ENCODE measurements around the gene CDH13. TPM values are rescaled to one million over a fixed set of nuclear protein-coding genes. Genes with fewer than 3 reads are reported as not detected.

CDH13 gene
- total and polyA plus RNA-seq, 9 of the 15 experiments (the other 6 are each of a cell fraction or from before 2014, with no cell fraction given) = 0.03 TPM; not detected in 8

DNA sequence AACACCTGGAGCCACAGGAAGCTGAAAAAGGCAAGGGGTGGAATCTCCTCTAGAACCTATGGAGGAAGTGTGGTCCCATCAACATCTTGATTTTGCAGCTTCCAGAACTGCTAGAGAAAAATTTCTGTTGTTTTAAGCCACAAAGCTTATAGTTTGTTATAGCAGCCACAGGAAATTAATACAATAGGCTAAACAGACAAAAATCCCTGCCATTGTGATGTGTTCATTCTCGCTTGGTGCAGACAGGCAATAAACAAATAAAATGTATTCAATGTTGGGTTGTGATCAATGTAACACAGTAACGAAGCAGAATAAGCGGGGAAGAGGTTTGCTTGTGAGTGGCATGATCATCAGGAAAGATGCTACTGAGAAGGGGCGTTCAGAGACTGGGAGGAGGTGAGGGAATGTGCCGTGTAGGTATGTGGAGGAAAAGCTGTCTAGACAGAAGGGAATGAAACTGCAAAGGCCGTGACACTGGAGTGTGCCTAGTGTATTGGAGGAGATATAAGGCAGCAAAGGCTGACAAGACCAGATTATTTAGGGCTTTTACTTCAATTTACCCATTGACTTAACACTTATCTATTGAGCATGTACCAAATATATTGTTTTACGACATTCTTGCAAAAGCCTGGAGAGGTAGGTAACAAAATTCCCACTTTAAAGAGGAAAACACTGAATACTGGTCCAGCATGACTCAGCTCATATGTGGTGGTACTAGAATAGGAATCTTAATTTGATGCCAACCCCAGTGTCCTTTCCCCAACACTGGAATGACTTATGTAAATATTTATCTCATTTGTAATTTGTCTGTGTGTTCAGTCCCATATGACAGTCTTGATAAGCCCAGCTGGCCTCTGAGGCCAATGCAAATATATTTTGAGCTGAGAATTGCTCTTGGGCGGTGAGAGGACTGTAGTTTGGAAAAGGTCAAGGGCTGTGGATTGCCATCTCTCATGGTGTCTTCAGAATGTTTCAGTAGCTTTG is 375.9 kb downstream of the CDH13 start:
- CTCF ChIA-PET (ENCODE audit: low intra/inter-chr PET ratio) = no interaction called here
- Histone ChIP-seq H4K20me1 (replicated peaks; ENCODE audit: control insufficient read depth, insufficient read depth, low read length) (no peaks in the 10 kb centered on the region), H3K9ac (ENCODE audit: insufficient read depth in 1 of 2, low read depth in 2 of 2, low read length in 2 of 2) (no peak overlapping the region), H3K9me3 (replicated peaks; ENCODE audit: control insufficient read depth, insufficient read depth, low read depth, low read length) (0 out of 2 replicates have a peak, but pooled peaks cover 2% of the 10 kb centered on the region), H3K9me1 (ENCODE audit: control insufficient read depth, insufficient read depth, low read length) (no peaks in the 10 kb centered on the region), H3K4me2 (ENCODE audit: insufficient read depth, low read length) (no peak overlapping the region), H3K27ac (ENCODE audit: extremely low read depth, low read depth, low read length) (no peak overlapping the region), H2AFZ (ENCODE audit: low read depth, low read length) (no peak overlapping the region), H3K36me3 (ENCODE audit: control insufficient read depth, insufficient read depth, low read length) (no peaks in the 10 kb centered on the region), H3K4me3 (no peak overlapping the region), H3K79me2 (ENCODE audit: control insufficient read depth, insufficient read depth, low read length) (no peaks in the 10 kb centered on the region), H3K4me1 (replicated peaks in 1 of 2; ENCODE audit: control insufficient read depth in 2 of 2, insufficient read depth in 2 of 2, low read length in 2 of 2) (no peaks in the 10 kb centered on the region), H3K27me3 (ENCODE audit: control insufficient read depth in 2 of 2, insufficient read depth in 2 of 2, low read length in 2 of 2) (no peaks in the 10 kb centered on the region)
- WGBS (ENCODE audit: insufficient coverage, low coverage, missing lambda C conversion rate) = under 1% methylated on average over 8 of the region's 8 CpGs
- no TSS peak for BruUV-seq (replicated peaks)
- ATAC-seq (no peak), DNase-seq (ENCODE audit: extremely low read depth in 1 of 4, low spot score in 3 of 4) (no peak), FAIRE-seq (no peak)
- TF ChIP-seq HSF4 (CRISPR knock-in tag; IDR thresholded peaks at IDR 0.05; ENCODE audit: borderline replicate concordance) (no peak), RFX7 (CRISPR knock-in tag; IDR thresholded peaks at IDR 0.05) (no peak)
- POLR2A ChIA-PET = no interaction called here
- in situ Hi-C loops (cut with MboI) = no loop called here
- intact Hi-C loops (cut with micrococcal nuclease) = no loop called here

DNA sequence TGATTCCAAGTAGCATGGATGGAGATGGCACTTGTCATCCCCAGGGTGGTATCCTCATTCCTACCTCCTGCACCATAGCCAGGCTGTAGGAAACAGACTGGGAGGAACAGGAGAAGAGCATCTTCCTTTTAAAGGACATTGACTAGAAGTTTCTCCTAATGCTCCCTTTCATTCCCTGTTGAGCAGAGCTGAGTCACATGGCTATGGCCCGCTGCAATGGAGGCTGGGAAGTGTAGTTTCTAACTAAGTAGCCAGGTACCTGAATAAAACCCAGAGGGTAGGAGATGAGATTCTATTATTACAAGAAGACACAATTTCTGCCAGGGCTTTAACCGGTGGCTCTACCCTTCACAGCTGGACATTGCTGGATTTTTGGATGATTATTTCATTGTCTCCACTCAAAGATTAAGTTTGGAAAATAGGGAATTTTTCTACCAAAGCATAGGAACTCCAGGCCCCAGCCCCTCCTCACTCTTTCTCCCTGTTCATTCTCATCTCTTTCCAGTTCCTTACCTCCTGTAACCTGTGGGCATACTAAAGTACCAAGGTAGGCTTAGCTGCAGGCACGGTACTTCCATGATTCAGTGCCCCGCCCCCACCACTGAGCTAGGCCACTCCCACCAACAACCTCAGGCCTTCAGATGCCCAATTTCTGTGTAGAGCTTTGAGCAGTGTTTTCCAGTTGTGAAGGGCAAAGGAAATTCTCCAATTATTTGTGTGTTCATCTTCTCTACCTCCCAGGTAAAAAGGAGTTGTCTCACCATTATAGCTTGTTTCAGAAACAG is 378.3 kb downstream of the CDH13 start:
- intact Hi-C loops (cut with micrococcal nuclease) (no loop called here), in situ Hi-C loops (cut with MboI) (no loop called here)
- ChIA-PET CTCF (ENCODE audit: low intra/inter-chr PET ratio) (no interaction called here), POLR2A (no interaction called here)
- WGBS (ENCODE audit: insufficient coverage, low coverage, missing lambda C conversion rate) = 0% methylated on average over 4 of the region's 4 CpGs
- no peaks in the 10 kb centered on the region for H3K27me3 ChIP-seq (ENCODE audit: control insufficient read depth in 2 of 2, insufficient read depth in 2 of 2, low read length in 2 of 2)
- no peak overlapping the region for H3K4me3 ChIP-seq
- BruUV-seq (replicated peaks) = no TSS peak
- DNase-seq (ENCODE audit: extremely low read depth in 1 of 4, low spot score in 3 of 4) (no peak), ATAC-seq (no peak), FAIRE-seq (no peak)
- no peak overlapping the region for H3K4me2 ChIP-seq (ENCODE audit: insufficient read depth, low read length)
- no peaks in the 10 kb centered on the region for H3K79me2 ChIP-seq (ENCODE audit: control insufficient read depth, insufficient read depth, low read length)
- H3K9me1 ChIP-seq (ENCODE audit: control insufficient read depth, insufficient read depth, low read length) = no peaks in the 10 kb centered on the region
- no peak overlapping the region for H2AFZ ChIP-seq (ENCODE audit: low read depth, low read length)
- TF ChIP-seq, protein P1, sequence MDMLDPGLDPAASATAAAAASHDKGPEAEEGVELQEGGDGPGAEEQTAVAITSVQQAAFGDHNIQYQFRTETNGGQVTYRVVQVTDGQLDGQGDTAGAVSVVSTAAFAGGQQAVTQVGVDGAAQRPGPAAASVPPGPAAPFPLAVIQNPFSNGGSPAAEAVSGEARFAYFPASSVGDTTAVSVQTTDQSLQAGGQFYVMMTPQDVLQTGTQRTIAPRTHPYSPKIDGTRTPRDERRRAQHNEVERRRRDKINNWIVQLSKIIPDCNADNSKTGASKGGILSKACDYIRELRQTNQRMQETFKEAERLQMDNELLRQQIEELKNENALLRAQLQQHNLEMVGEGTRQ (CRISPR knock-in tag; IDR thresholded peaks at IDR 0.05) = peak; percentile 16; the same call in 1 of the 2 replicates
- no peak for TF ChIP-seq RFX7 (CRISPR knock-in tag; IDR thresholded peaks at IDR 0.05)
- no peaks in the 10 kb centered on the region for H4K20me1 ChIP-seq (replicated peaks; ENCODE audit: control insufficient read depth, insufficient read depth, low read length)
- no peaks in the 10 kb centered on the region for H3K4me1 ChIP-seq (replicated peaks in 1 of 2; ENCODE audit: control insufficient read depth in 2 of 2, insufficient read depth in 2 of 2, low read length in 2 of 2)
- no peaks in the 10 kb centered on the region for H3K36me3 ChIP-seq (ENCODE audit: control insufficient read depth, insufficient read depth, low read length)
- no peak overlapping the region for H3K27ac ChIP-seq (ENCODE audit: extremely low read depth, low read depth, low read length)
- 0 out of 2 replicates have a peak, but pooled peaks cover 2% of the 10 kb centered on the region for H3K9me3 ChIP-seq (replicated peaks; ENCODE audit: control insufficient read depth, insufficient read depth, low read depth, low read length)
- no peak overlapping the region for H3K9ac ChIP-seq (ENCODE audit: insufficient read depth in 1 of 2, low read depth in 2 of 2, low read length in 2 of 2)

All from K562 (cell line).